ENCODE data around the gene CYP4F22.

CYP4F22 gene

DNA sequence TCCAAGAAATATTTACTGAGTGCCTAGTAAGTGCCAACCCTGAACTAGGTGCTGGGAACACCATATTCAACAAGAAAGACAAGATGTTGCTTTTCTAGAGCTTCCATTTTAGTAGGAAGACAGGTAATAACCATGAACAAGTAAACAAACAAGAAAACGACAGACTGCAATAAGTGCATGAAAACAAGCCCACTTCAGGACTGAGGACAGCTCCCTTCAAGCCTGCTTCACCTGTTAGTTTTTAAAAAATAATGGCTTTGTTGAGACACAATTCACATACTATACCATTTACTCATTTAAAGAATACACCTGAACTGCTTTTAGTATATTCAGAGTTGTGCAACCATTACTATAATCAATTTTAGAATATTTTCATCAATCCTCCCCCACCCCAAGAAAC is 30.4 kb downstream of the CYP4F22 start:
- no peak for DNase-seq

DNA sequence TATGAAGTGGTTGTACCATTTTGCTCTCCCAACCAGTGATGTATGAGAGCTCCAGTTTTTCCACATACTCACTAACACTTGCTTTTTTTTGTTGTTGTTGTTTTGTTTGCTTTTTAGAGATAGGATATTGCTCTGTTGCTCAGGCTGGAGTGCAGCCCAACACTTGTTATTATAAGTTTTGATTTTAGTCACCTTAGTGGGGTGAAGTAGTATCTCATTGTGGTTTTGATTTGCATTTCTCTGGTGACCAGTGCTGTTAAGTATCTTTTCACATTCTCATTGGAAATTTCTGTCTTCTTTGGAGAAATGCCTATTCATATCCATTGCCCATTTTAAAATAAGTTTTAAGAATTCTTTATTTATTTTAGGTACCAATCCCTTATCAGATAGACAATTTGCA is 31.3 kb downstream of the CYP4F22 start:
- DNase-seq, result no peak

DNA sequence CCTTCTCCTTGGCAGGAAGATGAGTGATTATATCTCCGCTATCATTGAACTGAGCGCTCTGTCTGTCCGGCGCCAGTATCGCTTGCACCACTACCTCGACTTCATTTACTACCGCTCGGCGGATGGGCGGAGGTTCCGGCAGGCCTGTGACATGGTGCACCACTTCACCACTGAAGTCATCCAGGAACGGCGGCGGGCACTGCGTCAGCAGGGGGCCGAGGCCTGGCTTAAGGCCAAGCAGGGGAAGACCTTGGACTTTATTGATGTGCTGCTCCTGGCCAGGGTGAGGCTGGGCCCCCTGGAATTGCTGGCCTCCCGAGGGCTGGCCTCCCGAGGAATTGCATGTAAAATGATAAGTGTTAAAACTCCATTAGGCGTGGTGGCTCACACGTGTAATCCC is 32.1 kb downstream of the CYP4F22 start:
- no peak for DNase-seq

DNA sequence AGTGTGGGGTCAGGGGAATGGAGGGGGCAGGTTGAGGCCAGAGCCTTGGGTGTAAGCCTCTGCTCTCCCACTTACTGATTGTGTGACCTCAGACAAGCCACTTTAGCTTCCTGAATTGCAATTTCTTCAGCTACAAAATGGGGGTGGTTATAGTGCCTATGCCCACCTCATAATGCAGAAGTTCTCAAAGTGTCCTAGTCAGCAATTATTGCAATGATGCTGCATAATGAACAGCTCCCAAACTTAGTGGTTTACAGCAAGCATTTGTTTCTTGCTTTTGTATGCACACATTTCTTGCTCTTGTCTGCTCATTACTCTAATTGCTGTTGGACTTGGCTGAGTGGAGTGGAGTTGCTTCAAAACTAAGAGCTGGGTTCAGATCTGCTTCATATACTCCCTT is 36.0 kb downstream of the CYP4F22 start:
- DNase-seq, result no peak

DNA sequence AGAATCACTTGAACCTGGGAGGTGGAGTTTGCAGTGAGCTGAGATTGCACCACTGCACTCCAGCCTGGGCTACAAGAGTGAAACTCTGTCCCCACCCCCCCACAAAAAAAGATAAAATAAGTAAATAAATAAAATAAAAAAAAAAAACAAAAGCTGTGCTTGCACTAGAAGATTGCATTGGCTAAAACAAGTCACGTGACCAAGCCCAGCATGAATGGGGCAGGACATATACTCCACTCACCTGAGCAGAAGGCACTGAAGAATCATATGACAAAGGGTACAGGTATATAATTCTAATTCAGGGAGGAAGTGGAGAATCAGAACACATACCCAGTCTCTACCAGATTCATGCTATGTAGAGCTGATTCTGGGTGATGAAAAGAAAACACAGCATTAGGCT is 36.6 kb downstream of the CYP4F22 start:
- no peak for DNase-seq

DNA sequence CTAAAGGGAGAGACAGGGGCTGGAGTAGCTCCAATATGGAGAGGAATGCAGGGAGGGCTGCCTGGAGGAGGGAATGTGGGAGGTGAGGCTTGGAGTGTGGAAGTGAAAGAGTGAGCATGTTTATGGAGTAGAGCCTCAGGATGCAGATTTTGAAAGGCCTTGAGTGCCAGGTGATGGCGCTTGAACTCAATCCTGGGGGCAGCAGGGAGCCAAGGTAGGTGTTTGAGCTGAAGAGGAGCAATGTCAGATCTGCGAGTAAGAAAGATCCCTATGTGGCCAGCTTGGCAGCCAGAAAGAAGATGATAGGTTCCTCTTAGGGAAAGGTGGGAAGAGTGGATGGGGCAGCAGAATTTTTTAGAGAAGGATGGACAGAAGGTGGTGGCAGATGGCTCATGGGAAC is 40.3 kb downstream of the CYP4F22 start:
- DNase-seq, result no peak

DNA sequence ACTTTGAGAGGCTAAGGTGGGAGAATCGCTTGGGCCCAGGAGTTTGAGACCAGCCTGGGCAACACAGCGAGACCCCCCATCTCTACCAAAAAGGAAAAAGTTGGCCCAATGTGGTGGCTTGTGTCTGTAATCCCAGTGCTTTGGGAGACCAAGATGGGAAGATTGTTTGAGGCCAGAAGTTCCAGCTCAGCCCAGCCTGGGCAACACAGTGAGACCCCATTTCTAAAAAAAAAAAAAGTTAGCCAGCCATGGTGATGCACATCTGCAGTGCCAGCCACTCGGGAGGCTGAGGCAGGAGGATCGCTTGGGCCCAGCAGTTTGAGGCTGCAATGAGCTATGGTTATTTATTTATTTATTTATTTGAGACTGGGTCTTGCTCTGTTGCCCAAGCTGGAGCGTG is 41.3 kb downstream of the CYP4F22 start:
- no peak for DNase-seq

DNA sequence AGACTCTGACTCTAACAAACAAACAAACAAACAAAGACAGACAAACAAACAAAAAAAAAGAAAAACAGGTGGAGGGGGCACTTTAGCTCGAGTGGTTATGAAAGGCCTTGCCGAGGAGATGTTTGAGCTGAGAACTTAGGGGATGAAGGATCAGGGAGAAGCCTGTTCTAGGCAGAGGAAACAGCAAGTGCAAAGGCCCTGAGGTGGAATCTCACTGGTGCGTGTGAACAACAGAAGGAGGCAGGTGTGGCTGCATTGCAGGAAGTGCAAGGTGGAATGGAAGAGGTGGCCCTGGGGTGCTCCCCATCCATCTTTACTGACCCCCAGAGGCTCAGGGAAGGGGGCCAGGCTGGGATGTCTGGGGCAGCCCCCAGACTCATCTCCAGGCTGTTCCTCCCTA is 41.9 kb downstream of the CYP4F22 start:
- DNase-seq, result no peak

DNA sequence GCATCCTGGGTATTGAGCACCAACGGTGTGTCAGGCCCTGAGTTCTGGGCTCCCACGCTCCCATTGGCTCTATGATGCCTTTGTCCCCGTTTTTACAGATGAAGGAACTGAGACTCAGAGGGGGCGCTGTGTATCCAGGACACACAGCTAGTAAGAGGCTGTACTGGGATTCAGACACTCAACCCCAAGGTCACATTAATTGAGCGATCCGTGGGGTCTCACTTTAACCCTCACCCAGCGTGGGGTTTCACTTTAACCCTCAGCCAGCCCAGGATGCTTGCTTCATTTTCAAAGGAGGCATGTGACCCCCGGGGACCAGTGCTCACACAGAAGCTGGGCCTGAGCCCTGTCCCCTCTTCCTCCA is 42.6 kb downstream of the CYP4F22 start:
- DNase-seq, result peak; percentile 11 to 13

DNA sequence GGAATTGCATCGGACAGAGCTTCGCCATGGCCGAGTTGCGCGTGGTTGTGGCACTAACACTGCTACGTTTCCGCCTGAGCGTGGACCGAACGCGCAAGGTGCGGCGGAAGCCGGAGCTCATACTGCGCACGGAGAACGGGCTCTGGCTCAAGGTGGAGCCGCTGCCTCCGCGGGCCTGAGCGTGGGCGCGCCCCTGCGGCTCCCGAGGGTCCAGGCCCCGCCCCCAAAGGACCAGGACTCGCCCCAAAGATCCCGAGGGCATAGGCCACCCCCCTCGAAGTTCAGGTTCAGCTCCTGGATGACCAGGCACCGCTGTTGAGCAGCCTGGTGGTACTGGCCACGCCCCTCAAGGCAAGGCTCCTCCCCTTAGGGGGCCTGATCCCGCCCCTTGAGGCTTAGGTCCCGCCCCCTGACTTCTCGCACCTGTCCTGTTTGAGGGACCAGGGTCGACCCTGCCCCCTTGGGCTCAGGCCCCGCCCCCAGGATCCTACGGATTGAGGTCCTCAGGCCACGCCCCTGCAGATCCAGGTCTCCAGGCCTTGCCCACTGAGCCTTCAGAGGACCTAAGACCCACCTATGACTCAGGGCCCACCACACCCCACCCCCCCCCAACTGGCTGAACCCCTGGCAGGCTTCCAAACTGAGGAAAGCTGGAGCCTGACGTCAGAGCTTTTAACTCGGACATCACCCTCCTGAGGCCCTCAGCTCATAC is 43.1 kb downstream of the CYP4F22 start:
- DNase-seq, result peak in 1 of 2 donors; percentile 16

DNA sequence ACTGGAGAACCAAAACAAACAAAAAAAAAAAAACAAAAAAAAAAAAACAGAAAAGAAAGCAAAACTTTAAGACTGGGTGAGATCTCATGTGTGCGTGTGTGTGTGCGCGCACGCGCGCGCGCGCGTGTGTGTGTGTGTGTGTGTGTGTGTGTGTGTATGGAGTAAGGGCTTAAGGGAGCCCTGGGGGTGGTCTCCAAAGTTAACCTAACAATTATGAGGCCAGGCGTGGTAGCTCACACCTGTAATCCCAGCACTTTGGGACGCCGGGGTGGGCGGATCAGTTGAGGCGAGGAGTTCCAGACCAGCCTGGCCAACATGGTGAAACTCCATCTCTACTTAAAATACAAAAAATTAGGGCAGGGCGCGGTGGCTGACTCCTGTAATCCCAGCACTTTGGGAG is 46.7 kb downstream of the CYP4F22 start:
- no peak for DNase-seq

DNA sequence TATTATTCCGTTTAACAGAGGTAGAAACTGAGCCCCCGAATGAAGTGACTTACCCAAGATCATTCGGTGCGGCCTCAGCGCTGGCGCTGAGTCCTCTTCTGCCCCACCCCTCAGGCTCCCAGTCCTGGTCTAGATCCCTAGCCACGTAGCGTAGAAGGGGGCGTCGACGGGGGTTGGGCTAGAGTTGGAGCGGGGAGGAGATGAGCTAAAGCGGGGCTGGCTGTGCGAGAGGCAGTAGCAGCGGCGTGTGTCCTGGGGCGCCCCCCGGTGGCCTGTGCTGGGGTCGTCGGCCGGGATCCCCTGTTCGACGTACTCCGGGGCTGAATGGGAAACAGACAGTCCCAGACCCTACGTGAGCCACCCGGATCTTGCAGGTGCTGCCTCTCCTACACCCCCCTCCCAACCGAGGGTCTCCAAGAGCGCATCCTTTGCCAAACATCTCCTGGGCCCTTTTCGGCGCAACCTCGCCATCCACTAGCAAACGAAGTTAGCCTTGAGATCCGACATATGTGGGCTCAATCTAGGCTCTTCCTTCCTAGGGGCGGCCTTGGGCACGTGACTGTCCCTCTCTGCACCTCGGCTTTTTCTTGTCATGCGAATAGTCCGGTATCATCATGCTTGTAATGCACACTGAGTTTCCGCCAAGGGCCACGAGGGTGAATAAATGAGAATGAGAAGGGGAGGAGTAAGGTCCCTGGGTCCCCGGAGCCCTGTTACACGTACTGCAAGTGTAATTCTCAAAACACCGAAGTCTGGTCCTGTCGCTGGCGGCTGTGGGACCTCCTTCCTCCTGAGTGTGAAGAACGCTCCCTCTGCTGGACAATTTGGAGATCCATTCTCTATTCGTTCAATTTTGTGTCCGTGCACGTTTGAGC is 47.7 kb downstream of the CYP4F22 start:
- peak; percentile 89 to 98 for DNase-seq

DNA sequence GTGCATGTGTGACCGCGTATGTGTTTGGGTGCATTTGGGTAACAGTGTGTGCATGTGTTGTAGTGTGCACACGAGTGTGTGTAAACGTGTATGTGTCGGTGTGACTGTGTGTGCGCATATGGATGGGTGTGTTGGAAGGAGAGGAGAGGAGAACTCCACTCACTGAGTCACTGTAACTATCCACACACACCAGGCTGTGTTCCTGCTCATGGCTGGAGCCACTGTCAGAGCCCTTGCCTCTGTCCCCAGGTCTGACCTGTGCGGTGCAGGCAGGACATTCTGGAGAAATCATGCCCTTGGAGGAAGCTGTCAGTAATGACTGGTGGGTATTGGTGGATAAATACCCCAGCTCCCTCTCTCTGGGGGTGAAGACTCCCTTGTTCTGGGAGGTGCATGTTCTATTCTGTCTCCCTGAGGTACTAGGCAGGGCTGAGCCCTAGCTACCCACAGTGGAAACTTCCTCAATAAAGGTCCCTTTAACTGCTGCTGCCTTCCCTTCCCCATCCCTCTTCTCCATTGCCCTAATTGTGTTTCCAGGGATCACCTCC is 48.4 kb downstream of the CYP4F22 start:
- DNase-seq, result no peak

DNA sequence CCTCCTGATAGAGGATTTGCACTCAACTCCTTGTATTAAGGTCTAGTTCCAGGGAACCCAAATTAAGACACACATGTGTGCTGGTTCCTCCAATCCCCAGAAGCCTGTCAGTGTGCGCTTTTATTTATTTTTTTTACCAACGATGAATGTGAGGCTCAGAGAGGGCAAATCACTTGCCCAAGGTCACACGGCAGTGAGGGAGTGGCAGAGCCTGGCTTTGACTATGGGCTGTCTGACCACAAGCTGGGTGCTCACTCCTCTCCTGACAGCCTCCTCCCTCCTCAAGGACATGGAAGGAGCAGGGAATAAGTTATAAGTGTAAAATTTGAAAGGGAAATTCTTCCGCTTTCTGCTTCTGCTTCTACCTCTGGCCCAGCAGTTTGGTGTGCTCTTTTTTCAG is 48.9 kb downstream of the CYP4F22 start:
- no peak for DNase-seq

DNA sequence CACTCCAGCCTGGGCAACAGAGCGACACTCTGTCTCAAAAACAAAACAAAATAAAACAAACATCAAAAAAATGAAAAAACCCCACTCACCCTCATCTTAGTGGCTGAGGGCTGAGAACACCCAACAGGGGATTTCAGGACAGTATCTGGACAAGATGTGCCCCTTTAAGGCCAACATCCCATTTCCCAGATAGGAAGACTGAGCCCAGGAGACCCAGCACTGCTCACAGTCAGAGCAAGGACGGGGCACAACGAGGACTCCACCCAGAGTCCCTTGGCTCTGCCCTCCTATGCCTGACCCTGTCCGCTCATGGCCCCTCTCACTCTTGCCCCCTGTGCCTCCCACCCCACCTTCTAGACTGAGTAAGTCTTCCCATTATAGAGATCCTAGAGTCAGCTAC is 53.8 kb downstream of the CYP4F22 start:
- DNase-seq, result no peak

DNA sequence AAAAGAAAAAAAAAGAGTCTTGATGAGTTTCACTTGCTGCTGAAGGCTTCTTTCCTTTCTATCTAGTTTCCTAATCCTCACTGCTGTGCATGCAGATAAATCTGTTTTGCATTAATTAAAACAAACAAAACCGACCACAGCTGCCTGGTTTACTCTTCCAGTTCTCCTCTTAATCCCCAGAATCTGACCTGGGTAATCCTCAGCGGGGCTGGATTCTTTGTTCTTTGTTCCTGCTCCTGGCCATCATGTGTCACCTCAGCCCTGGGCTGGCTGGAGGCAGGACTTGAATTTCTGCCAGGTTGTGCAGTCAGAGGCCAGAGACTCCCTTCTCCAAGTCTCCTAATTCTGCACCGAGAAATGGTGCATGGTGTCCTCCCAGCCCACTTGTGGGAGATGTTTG is 54.5 kb downstream of the CYP4F22 start:
- DNase-seq, result no peak

DNA sequence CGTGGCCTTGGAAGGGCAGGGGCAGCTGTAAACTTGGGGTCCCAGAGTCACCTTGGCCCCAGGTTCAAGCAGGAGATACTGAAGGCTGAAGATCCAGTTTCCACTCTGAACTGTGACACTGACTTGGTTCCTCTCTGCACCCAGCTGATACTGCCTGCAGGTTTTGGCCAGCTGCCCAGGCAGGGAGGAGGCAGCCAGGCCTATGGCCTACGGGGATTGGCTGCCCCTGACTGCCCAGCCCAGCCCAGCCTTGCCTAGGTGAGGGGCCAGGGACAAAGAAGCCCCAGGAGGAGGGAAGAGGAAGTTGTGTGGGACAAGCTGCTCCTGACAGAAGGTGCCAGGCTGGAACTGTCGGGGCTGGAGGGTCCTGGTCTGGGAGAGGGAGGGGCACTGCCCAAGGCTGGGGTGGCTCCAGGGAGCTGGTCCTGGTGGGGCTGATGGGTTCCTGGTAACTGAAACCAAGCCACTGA is 55.0 kb downstream of the CYP4F22 start:
- no peak for DNase-seq

DNA sequence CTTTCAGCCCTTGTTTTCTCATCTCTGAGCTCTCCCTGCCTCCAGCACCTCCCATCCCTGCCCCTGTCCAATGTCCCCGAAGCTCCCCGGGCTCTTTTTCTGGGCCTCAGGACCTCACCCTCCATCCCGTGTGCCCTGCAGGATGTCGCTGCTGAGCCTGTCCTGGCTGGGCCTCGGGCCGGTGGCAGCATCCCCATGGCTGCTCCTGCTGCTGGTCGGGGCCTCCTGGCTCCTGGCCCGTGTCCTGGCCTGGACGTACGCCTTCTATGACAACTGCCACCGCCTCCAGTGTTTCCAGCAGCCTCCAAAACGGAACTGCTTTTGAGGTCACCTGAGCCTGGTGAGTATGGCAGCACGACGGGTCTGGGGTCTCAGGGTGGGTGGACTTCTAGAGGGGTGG is 55.6 kb downstream of the CYP4F22 start:
- no peak for DNase-seq

DNA sequence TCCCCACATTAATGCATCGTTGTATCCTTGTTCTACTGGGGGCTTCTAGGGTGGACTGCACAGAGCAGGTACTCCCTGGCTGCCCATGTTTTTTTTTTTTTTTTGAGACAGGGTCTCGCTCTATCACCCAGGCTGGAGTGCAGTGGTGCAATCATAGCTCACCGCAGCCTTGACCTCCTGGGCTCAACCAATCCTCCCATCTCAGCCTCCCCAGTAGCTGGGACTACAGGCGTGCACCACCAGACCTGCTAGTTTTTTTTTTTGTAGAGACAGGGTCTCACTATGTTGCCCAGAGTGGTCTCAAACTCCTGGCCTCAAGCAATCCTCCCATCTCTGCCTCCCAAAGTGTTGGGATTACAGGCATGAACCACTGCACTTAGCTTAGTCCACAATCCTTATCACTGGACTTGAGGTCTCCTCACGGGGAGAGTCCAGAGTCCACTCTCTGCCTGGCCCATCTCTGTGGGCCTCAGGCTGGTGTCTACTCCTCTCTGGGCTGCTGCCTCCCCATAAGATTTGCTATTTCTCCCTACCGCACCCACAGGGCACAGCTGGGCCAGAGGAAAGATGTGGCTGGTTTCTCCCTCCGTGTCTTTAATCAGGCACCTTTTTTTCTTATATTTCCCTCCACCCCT is 56.3 kb downstream of the CYP4F22 start:
- DNase-seq, result no peak

DNA sequence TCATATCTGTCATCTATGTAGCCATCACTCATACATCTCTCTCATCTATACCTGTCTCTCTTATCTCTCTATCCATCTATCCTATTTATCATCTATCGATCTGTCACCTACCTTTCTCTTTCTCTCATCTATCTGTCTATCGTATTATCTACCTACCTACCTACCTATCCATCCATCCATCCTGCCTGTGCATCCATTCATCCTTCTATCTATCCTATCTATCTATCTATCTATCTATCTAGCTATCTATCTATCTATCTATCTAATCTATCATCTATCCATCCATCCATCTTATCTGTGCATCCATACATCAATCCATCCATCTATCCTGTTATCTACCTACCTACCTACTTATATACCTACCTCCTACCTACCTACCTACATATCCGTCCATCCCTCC is 62.1 kb downstream of the CYP4F22 start:
- DNase-seq, result no peak

DNA sequence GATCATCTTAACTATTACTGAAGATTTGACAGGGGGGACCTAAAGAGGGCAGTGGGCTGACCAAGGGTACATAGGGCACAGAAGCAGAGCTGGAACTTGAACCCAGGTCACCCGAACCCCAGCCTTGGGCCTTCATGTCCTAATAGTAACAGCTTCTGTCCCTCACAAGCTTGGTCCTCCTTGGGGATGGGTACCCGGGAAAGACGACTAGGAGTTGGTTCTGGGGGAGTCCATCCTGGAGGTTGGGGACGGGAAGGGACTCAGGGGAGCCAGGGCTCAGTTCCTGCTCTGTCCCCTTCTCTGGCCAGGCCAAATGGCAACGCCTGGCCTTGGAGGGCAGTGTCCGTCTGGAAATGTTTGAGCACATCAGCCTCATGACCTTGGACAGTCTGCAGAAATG is 67.1 kb downstream of the CYP4F22 start:
- DNase-seq, result no peak

DNA sequence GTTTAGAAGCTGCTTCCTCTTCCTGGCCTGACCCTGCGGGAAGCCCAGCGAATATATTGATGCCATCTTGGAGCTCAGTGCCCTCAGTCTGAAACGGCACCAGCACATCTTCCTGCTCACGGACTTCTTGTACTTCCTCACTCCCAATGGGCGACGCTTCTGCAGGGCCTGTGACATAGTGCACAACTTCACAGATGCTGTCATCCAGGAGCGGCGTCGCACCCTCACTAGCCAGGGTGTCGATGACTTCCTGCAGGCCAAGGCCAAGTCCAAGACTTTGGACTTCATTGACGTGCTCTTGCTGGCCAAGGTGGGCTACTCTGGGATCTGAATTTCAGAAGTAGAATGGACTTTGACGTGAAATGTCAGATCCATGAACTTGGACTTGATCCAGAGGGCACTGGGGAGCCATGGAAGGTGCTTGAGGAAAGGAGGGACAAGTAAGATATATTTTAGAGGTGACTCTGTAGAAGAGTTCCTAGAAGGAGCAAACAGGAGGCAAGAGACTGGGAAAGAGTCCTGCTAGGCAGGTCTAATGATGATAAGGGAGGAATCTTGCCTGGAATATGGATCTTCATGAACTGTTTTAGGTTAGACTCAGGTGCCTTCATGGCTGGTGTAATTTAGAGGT is 68.3 kb downstream of the CYP4F22 start:
- DNase-seq, result no peak

DNA sequence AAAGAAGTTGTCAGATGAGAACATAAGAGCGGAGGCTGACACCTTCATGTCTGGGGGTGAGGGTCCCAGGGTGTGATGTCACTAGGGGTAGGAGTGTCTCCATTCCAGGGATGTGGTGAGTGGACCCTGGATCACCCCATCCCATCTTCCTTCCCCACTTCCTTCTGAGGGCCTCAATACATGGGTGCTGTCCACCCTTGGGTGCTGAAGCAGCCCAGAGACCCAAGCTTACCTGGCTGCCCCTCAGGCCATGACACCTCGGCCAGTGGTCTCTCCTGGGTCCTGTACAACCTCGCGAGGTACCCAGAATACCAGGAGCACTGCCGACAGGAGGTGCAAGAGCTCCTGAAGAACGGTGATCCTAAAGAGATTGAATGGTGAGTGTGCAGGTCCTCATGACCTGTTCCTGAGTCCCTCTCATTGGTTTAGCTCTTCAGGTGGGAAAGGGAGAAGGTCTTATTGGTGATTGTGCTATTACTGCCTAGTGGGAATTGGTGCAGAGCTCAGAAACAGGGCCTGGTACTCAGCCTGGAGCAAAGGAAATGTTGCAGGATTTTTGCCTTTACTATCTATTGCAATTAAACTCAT is 69.0 kb downstream of the CYP4F22 start:
- DNase-seq, result no peak

Measured in inflammatory macrophage treated with lipopolysaccharide for 1 hour (primary cell).